NOMO-1 treated with dmso at 0.1 percent for 144 hours (cell line): ENCODE measurements around the gene SELENON.

ENCODE experiments used
- DNase-seq: peaks from one replicate; lab custom pipeline; 2025; ENCODE audit not compliant: unreplicated experiment; lab: John Stamatoyannopoulos, UW

SELENON gene

GRCh38 chr1:25808481-25809244, 8.7 kb downstream of the SELENON start:
- no peak for DNase-seq

DNA sequence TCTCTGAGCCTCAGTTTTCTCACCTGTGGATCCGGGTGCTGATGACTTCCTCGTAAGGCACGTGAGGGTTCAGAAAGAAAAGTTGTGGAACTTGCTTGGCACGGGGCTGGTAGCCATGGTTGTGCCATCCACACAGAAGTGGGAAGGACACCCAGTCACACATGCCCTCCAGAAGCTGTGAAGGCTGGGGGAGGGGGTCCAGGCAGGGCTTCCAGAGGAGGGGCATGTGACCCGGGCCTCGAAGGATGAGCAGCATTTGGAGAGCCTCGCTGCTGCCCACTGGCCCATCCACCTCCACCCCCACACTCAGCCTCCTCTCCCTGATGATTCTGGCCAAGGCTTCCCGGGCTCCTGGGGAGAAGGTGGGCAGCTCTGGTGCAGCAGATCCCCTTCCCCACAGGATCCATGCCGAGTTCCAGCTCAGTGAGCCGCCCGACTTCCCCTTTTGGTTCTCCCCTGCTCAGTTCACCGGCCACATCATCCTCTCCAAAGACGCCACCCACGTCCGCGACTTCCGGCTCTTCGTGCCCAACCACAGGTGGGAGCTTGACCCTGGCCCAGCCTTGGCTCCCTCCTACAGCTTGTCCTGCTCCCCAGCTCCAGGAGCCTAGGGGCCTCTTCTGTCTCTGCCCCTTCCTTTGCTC, 9.4 kb downstream of the SELENON start:
- DNase-seq = peak; percentile 22

GRCh38 chr1:25809929-25810328, 9.9 kb downstream of the SELENON start:
- no peak for DNase-seq

DNA sequence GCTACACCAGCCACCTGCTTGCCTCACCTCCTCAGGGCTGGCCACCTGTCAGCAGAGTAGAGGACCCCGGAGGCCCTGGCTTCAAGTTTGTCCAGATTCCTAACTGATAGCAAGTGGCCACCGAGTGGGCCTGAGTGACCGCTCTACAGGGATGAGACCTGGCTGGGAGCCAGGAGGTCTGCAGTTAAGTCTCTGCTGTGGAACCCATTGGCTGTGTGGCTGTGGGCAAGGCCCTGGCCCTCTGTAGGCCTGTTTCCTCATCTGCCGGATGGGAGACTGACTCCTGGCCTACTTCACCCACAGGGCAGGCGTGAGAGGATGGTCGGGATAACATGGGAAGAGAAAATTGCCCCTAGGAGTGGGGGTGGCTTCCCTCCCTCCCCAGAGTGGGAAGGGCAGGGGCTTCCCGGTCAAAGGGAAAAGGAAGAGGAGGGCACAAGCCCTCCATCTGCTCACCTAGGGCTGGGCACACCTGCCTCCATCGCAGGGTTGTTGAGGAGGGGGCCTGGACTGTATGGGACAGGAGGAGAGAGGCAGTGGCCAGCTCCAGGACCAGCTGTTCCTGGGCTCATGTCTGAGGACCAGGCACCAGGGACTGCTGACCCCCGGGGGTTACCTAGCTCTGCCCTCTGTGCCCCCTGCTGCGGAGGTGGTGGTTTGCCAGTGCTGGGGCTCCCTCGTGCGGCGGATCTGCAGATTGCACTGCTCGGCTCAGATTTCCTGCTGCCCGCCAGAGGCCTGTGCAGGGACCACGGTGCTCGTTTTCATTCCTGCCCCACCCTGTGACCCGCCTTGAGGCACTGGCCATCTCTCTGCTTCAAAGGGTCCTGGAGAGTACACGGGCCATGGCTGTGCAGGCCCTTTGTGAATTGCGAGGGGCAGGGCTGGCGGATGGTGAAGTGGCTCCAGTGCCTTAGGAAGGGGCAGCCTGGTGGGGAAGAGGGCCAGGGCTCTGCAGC, 10.6 kb downstream of the SELENON start:
- peak; percentile 33 for DNase-seq

GRCh38 chr1:25811384-25812082, 11.5 kb downstream of the SELENON start:
- no peak for DNase-seq

- DNase-seq = no peak
Observed at GRCh38 chr1:25813071-25813733, 13.2 kb downstream of the SELENON start.

GRCh38 chr1:25813734-25814471, 13.9 kb downstream of the SELENON start:
- DNase-seq = no peak

- DNase-seq = no peak
Observed at GRCh38 chr1:25814549-25815087, 14.6 kb downstream of the SELENON start.

GRCh38 chr1:25815208-25816111, 15.5 kb downstream of the SELENON start:
- no peak for DNase-seq

DNA sequence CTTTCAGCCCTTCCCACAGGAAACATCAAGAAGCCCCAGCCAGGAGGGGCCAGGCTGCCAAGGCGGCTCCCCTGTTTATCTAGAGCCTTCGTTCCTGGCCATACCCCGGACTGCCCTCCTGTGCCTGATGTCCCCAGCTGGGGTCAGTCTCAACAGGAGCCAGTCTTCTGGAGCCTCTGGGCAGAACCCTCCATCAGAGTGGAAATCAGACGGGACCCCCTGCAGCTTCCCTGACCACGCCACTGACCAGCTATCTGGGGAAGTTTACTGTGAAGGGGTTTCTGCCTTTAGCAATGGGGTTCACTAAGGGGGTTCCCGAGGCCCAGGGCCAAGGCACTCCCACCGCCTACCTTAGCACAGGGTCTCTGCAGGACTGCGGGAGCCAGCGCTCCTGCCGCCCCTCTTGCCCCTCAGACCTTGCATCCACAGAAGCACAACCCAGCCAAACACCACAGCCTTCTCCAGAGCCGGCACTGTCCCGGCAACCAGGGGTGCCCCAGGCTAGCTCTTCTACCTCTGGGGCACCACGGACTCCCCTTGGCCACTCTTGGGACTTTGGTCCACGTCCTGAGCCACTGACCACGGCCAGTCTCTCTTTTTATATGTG, 16.2 kb downstream of the SELENON start:
- DNase-seq = no peak

DNA sequence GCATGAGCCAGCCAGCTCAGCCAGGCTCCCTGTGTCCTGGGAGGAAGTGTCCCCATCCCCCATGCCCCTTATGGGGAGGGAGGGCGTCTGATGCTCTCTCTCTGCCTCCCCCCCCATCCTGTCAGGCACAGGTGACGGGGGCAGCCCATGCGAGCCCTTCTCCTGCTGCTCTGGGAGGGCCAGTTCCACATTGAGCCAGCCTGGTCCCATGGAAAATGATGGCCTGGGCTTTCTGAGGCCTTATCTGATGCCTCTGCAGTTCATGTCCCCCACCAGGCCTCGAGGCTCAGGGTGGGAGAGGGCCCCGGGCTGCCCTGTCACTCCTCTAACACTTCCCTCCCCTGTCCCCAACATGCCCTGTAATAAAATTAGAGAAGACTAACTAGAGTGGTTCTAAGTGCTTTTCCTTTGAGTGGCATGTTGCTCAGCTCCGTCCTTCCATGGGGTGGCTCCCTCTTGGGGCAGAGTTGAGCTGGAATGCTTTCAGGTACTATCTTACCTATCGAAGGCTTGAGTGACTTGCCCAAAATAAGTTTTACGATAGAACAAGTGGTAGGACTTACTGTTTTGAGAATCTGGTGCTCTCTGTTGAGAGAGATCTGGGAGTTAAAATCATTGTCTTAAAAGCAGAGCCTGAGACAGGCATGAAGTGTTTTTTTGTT, 18.0 kb downstream of the SELENON start:
- no peak for DNase-seq

DNA sequence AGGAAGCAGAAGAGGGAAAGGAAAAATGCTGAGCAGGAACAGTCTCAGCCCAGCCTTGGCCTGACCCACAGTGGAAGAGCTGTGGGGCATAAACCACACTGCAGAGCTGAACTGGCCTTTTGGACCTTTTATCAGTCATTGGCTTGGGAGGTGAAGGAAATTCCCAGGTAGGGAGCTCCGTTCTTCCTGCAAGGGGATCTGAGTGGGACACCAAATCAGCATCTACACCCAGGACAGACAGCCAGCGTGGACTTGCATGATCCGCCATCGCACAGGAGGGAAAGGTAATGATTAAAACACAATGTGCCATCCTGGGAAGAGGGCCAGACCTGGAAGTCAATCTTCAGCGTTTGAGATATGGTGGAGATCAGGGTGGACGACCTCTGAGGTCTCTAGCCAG, 18.6 kb downstream of the SELENON start:
- no peak for DNase-seq

GRCh38 chr1:25819491-25820246, 19.7 kb downstream of the SELENON start, which contains the start of gene MTFR1L:
MTFR1L (plus strand) TSS chr1:25819954; CDS start chr1:25823105, 3,151 bp downstream.
- DNase-seq = peak; percentile 68

DNA sequence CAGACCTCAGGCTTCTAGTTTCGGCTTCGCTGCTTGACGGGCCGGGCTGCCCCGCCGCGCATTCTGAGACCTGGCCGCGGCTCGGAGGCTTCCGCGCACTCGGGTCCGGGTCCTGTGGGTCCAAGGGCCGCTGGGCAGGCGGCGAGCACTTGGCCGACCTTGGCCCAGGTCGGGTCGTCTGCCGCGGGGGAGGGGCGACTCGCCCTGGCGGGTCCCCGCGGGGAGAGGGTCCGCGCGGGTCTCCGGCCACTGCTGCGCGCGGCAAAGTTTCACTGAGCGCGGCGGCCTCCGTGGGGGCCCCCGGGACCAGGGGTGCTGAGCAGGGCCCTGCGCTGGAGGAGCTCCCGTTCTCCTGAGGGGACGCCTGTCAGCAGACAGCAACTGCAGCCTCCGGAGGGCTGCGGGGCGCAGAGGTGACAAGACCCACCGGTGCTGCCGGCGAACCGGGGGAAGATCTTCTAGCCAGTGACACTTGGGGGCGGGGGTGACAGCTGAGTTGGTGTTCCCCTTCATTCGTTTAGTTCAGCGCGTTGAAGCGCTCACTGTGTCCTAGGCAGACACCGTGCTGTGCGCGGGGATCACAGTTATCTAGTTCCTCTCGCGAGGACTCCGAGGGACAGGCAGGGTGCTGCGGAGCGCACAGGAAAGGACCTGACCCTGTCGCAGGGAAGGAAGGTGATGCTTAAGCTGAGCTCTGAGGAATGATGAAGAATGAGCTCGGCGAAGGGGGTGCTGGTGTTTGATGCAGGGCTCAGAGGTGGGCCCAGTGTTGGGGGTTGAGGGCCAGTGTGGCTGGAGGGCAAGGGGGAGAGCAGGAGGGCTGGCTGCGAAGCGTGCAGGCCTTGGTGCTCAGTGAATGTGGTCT, 20.5 kb downstream of the SELENON start:
- peak; percentile 62 for DNase-seq

DNA sequence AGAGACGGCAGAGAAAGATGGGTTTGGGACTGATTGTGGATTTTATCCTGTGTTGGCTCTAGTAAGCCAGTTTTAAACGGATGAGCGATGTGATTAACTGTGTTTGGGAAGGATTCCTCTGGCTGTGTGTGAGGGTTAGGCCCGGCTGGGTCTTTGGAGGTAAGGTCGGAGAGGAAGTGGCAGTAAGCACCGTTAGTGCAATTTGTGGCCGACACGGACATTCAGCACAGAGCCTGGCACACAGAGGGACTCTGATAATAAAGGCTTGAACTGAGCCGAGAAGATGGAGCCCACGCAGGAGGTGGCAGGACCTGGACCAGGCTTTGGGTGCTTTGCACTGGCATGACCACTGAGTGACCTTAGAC, 21.1 kb downstream of the SELENON start:
- no peak for DNase-seq

GRCh38 chr1:25821630-25822091, 21.7 kb downstream of the SELENON start:
- DNase-seq = no peak
